Keratinocyte (primary cell): ENCODE data around the gene ITGA6. TPM values are rescaled to one million over a fixed set of nuclear protein-coding genes. Genes with fewer than 3 reads are reported as not detected.

Experiments
- DNase-seq: peaks from one replicate; pipeline ENCODE4 v3.0.0-alpha.2; 2011; ENCODE audit warnings: low read depth, missing footprints, low spot score
- FAIRE-seq: peaks from 2 replicates; lab custom pipeline; 2011; peaks lifted over from hg19 to GRCh38; lab: Jason Lieb, UNC
- H2AFZ ChIP-seq: 2 replicates; pipeline ENCODE4 v1.6.0; 2012; ENCODE audit warnings: low read length, control low read depth, inconsistent platforms; ENCODE audit not compliant: control insufficient read depth
- H3K27ac ChIP-seq: 2 replicates; pipeline ENCODE4 v1.5.1; 2011; ENCODE audit warnings: low read length; ENCODE audit not compliant: control insufficient read depth, insufficient read depth
- H3K27me3 ChIP-seq: 3 replicates; pipeline ENCODE4 v1.6.0; 2011; ENCODE audit warnings: low read length; ENCODE audit not compliant: control insufficient read depth, insufficient read depth; ENCODE audit errors: extremely low read depth
- H3K36me3 ChIP-seq, 2 experiments: 2 replicates in 1 of 2; 3 replicates in 1 of 2; pipeline ENCODE4 v1.5.1; 2011; ENCODE audit warnings: low read length in 2 of 2, mild to moderate bottlenecking in 1 of 2; ENCODE audit not compliant: control insufficient read depth in 2 of 2, insufficient read depth in 2 of 2; ENCODE audit errors: extremely low read depth in 1 of 2
- H3K4me1 ChIP-seq: 3 replicates; pipeline ENCODE4 v1.5.1; 2011; ENCODE audit warnings: low read length; ENCODE audit not compliant: control insufficient read depth, insufficient read depth; ENCODE audit errors: extremely low read depth
- H3K4me2 ChIP-seq: 3 replicates; pipeline ENCODE4 v1.6.0; 2011; ENCODE audit warnings: low read depth, low read length; ENCODE audit not compliant: control insufficient read depth, insufficient read depth; ENCODE audit errors: extremely low read depth
- H3K4me3 ChIP-seq, 3 experiments: fragments of 200-600 bp in 1 of 3; sonication (generic) in 1 of 3; 2 replicates in 2 of 3; 3 replicates in 1 of 3; pipeline ENCODE4 v1.5.1; 2011 to 2016; ENCODE audit warnings: low read length in 3 of 3, mild to moderate bottlenecking in 3 of 3, control low read depth in 2 of 3, inconsistent platforms in 1 of 3, low read depth in 1 of 3, mixed read lengths in 1 of 3, mixed run types in 1 of 3, moderate library complexity in 1 of 3; ENCODE audit not compliant: control insufficient read depth in 2 of 3, insufficient read depth in 2 of 3; ENCODE audit errors: extremely low read depth in 1 of 3
- H3K79me2 ChIP-seq: 2 replicates; pipeline ENCODE4 v1.6.0; 2012; ENCODE audit warnings: low read length; ENCODE audit not compliant: control insufficient read depth, insufficient read depth
- H3K9ac ChIP-seq: 3 replicates; pipeline ENCODE4 v1.6.0; 2011; ENCODE audit warnings: low read length; ENCODE audit not compliant: control insufficient read depth, insufficient read depth; ENCODE audit errors: extremely low read depth
- H3K9me1 ChIP-seq: 3 replicates; pipeline ENCODE4 v1.6.0; 2011; ENCODE audit warnings: low read length; ENCODE audit not compliant: control insufficient read depth, insufficient read depth; ENCODE audit errors: extremely low read depth
- H3K9me3 ChIP-seq: 2 replicates; pipeline ENCODE4 v1.5.1; 2012; ENCODE audit warnings: low read depth, low read length; ENCODE audit not compliant: control insufficient read depth
- H4K20me1 ChIP-seq: 3 replicates; pipeline ENCODE4 v1.6.0; 2011; ENCODE audit warnings: low read length; ENCODE audit not compliant: control insufficient read depth, insufficient read depth; ENCODE audit errors: extremely low read depth
- EZH2 ChIP-seq: IDR thresholded peaks from one replicate; pipeline ENCODE4 v1.6.1; 2012; ENCODE audit warnings: inconsistent platforms, mild to moderate bottlenecking, low read length, moderate library complexity
- dilution Hi-C: fragments of 300-500 bp; cut with MboI; formaldehyde crosslinking; loops from one replicate; pipeline ENCODE4 v1.7.0; 2020; ENCODE audit warnings: low sequenced_read_pairs; ENCODE audit not compliant: extremely low pct_ligation_motif_present
- polyA plus RNA-seq, 5 experiments: library from polyadenylated mRNA; depleted of rRNA in 3 of 5; stranded (reverse) in 3 of 5; stranded (forward) in 1 of 5; unstranded in 1 of 5; fragments of >200 nt; gene quantifications; 1 replicate in 1 of 5; 2 replicates in 3 of 5; 3 replicates in 1 of 5; pipeline versions ENCODE4 v1.2.1 to v1.2.3, GENCODE V29; 2011 to 2012; ENCODE audit warnings: missing spikeins in 2 of 5, low read depth in 1 of 5, low replicate concordance in 1 of 5
- TF ChIP-seq, protein P1 (sequence below), 3 experiments: IDR thresholded peaks in 1 of 3; conservative IDR thresholded peaks in 1 of 3; optimal IDR thresholded peaks in 1 of 3; 2 replicates in 2 of 3; 3 replicates in 1 of 3; pipeline versions ENCODE3 to v1.5.1; 2011; ENCODE audit warnings: low read length in 3 of 3, mild to moderate bottlenecking in 3 of 3, moderate library complexity in 2 of 3, control low read depth in 1 of 3, inconsistent platforms in 1 of 3; ENCODE audit not compliant: insufficient read depth in 2 of 3; ENCODE audit errors: extremely low read depth in 1 of 3

Gene ITGA6
- polyA plus RNA-seq, 1 donor (not counting 4 experiments of a cell fraction or from before 2014, with no cell fraction given) = 441 TPM

GRCh38 chr2:172484706-172485105 lies 57.3 kb downstream of the ITGA6 start:
- Histone ChIP-seq H4K20me1 (no peaks in the 10 kb centered on the region), H3K27ac (no peak overlapping the region), H3K9me3 (no peaks in the 10 kb centered on the region), H3K9ac (no peak overlapping the region), H3K9me1 (no peaks in the 10 kb centered on the region), H3K79me2 (peaks cover 13% of the 10 kb centered on the region), H2AFZ (no peak overlapping the region), H3K4me2 (no peak overlapping the region), H3K4me3 (no peak overlapping the region), H3K36me3 (peaks cover 65 to 69% of the 10 kb centered on the region in 2 experiments), H3K4me1 (no peaks in the 10 kb centered on the region), H3K27me3 (no peaks in the 10 kb centered on the region)
- FAIRE-seq (no peak), DNase-seq (no peak)
- dilution Hi-C loops = no loop called here
- TF ChIP-seq EZH2 = no peak
- TF ChIP-seq, protein P1, sequence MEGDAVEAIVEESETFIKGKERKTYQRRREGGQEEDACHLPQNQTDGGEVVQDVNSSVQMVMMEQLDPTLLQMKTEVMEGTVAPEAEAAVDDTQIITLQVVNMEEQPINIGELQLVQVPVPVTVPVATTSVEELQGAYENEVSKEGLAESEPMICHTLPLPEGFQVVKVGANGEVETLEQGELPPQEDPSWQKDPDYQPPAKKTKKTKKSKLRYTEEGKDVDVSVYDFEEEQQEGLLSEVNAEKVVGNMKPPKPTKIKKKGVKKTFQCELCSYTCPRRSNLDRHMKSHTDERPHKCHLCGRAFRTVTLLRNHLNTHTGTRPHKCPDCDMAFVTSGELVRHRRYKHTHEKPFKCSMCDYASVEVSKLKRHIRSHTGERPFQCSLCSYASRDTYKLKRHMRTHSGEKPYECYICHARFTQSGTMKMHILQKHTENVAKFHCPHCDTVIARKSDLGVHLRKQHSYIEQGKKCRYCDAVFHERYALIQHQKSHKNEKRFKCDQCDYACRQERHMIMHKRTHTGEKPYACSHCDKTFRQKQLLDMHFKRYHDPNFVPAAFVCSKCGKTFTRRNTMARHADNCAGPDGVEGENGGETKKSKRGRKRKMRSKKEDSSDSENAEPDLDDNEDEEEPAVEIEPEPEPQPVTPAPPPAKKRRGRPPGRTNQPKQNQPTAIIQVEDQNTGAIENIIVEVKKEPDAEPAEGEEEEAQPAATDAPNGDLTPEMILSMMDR (optimal IDR thresholded peaks at IDR 0.05 in 1 of 3, IDR thresholded peaks at IDR 0.05 in 1 of 3, conservative IDR thresholded peaks at IDR 0.05 in 1 of 3; ENCODE audit: extremely low read depth in 1 of 3, insufficient read depth in 2 of 3, low read length in 3 of 3) = no peak

GRCh38 chr2:172488556-172488955 lies 61.2 kb downstream of the ITGA6 start:
- Histone ChIP-seq H3K27ac (no peak overlapping the region), H3K9me3 (no peaks in the 10 kb centered on the region), H3K79me2 (peaks cover 4% of the 10 kb centered on the region), H3K4me3 (no peak overlapping the region), H3K9me1 (no peaks in the 10 kb centered on the region), H2AFZ (no peak overlapping the region), H3K9ac (no peak overlapping the region), H4K20me1 (no peaks in the 10 kb centered on the region), H3K36me3 (peaks cover 56 to 74% of the 10 kb centered on the region in 2 experiments), H3K4me2 (no peak overlapping the region), H3K27me3 (no peaks in the 10 kb centered on the region), H3K4me1 (no peaks in the 10 kb centered on the region)
- dilution Hi-C loops = no loop called here
- no peak for TF ChIP-seq EZH2
- TF ChIP-seq, protein P1 (optimal IDR thresholded peaks at IDR 0.05 in 1 of 3, IDR thresholded peaks at IDR 0.05 in 1 of 3, conservative IDR thresholded peaks at IDR 0.05 in 1 of 3; ENCODE audit: extremely low read depth in 1 of 3, insufficient read depth in 2 of 3, low read length in 3 of 3) = no peak
- no peak for DNase-seq
- no peak for FAIRE-seq
